ENCODE data around the gene ZNRF1.

DNA sequence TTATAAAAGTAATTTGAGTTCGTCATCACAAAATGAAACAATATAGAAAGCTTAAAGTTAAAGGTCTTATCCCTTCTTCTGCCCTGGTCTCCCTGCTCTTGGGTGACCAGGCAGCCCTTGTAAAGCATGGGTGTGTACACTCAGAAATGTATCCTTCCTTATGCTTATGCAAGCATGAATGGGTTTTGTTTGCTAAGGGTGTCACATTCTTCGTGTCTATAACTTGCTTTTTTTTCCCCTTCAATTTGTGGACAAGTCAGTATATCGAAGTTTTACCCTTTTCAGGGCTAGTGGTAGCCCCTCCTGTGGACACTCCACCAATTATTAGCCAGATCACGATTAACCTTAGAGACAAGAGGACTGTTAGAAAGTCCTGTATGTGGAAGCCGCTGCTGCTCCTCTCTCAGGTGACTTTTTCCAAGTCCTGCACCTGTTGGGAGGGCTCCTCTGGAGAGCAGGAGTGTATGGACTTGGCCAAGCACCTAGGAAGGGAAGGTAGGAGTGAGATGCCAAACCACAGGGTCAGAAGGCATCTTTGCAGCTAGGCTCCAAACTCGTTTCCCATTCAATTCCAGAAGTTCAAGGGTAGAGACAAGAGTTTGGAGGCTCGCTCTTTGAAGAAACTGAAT, 66.8 kb downstream of the ZNRF1 start:
- TF ChIP-seq, protein P1, sequence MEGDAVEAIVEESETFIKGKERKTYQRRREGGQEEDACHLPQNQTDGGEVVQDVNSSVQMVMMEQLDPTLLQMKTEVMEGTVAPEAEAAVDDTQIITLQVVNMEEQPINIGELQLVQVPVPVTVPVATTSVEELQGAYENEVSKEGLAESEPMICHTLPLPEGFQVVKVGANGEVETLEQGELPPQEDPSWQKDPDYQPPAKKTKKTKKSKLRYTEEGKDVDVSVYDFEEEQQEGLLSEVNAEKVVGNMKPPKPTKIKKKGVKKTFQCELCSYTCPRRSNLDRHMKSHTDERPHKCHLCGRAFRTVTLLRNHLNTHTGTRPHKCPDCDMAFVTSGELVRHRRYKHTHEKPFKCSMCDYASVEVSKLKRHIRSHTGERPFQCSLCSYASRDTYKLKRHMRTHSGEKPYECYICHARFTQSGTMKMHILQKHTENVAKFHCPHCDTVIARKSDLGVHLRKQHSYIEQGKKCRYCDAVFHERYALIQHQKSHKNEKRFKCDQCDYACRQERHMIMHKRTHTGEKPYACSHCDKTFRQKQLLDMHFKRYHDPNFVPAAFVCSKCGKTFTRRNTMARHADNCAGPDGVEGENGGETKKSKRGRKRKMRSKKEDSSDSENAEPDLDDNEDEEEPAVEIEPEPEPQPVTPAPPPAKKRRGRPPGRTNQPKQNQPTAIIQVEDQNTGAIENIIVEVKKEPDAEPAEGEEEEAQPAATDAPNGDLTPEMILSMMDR (IDR thresholded peaks at IDR 0.05) = no peak
- no peak for TF ChIP-seq POLR2A (IDR thresholded peaks at IDR 0.05)

All from lower leg skin (tissue), 3 donors.